HG02588 (cell line): ENCODE data around the gene LITAFD.
"Not testable (repeated sequence)": the region's sequence is repeated elsewhere in the genome, so short reads cannot be mapped to it uniquely, and the experiment has no call there.

Experiments used
- ATAC-seq: cut with Tn5 transposase; IDR thresholded peaks from one replicate; pipeline ENCODE4 v1.9.1; 2021; ENCODE audit warnings: mild to moderate bottlenecking, moderate library complexity; ENCODE audit not compliant: unreplicated experiment

LITAFD gene

DNA sequence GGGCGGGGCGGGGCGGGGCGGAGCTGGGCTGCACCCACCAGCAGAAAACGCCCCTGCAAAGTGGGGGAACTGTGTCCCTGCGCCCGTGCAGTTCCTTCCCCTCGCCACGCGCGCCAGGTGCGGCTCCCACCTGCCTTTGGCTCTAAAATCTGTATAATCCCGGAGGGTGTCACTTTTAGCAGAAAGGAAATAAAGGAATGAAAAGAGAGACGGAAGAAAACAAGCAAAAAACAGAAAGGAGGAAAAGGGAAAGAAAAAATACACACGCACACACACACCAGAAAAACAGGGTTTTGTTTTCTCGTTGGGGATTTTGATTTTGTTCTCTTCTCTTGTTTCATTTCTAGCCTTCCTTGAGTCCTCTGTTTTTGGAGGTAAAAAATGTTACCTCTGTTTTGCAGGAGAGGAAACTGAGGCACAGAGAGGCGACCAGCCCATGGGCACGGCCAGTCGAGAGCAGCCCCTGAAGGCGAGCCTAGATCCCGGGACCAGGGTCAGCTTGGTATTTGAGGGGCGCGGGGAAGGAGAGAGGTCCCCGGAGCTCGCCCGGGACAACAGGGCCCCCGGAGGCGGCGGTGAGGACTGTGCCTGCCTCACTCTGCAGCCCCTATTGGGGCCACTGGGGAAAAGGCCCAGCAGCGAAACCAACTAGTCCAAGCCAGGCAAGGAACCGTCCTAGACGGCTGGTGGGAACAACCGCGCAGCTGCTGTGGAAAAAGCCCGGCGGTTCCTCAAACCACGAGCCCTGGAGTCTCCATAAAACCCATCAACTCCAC lies 12.8 kb upstream of the LITAFD start:
- ATAC-seq: no peak

GRCh38 chr16:8869988-8870241 lies 12.2 kb upstream of the LITAFD start:
- ATAC-seq: not testable (repeated sequence)

- no peak for ATAC-seq
Observed at GRCh38 chr16:8872071-8872470, 10.1 kb upstream of the LITAFD start.

- no peak for ATAC-seq
Observed at GRCh38 chr16:8872967-8873865, 8.9 kb upstream of the LITAFD start.

DNA sequence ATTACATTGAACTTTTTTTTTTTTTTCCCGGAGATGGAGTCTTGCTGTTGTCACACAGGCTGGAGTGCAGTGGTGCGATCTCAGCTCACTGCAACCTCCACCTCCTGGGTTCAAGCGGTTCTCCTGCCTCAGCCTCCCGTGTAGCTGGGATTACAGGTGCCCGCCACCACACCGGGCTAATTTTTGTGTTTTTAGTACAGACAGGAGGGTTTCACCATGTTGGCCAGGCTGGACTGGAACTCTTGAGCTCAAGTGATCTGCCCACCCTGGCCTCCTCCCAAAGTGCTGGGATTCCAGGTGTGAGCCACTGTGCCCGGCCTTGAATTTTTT lies 8.3 kb upstream of the LITAFD start:
- not testable (repeated sequence) for ATAC-seq

GRCh38 chr16:8874388-8874787 lies 7.8 kb upstream of the LITAFD start:
- no peak for ATAC-seq

DNA sequence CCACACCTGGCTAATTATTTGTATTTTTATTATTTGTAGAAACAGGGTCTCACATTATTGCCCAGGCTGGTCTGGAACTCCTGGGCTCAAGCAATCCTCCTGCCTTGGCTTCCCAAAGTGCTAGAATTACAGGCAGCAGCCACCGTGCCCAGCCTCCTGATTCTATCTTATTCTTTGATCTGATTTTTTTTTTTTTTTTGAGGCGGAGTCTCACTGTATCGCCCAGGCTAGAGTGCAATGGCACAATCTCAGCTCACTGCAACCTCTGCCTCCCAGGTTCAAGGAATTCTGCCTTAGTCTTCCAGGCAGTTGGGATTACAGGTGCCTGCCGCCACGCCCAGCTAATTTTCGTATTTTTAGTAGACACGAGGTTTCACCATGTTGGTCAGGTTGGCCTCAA lies 6.8 kb upstream of the LITAFD start:
- ATAC-seq: not testable (repeated sequence)

DNA sequence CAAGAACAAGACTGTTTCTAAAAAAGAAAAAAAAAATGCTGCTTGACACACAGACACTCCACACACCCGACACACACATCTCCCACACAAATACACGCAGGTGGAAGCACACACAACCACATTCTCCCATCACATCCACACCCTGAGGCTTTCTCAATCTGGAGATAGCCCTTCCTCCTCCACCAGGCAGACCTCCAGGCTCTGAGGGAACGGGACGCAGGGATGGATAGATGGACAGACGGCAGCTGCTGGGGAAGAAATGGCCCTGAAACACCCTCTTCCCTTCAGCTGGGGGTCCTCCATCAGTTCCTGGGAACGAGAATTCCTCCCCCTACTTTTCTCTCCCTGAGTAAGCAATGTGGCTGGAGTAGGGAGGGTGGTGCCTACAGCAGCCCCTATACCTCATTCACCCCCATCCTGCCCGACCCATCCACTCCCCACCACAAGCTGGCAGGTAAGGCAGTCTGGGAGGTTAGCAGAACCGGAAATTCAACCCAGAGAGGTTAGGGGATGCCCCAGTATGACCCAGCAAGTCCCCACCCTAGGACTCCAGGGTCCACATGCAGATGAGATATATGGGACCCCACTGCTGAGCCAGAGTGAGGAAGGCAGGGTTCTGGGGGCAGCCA lies 4.1 kb upstream of the LITAFD start:
- no peak for ATAC-seq

DNA sequence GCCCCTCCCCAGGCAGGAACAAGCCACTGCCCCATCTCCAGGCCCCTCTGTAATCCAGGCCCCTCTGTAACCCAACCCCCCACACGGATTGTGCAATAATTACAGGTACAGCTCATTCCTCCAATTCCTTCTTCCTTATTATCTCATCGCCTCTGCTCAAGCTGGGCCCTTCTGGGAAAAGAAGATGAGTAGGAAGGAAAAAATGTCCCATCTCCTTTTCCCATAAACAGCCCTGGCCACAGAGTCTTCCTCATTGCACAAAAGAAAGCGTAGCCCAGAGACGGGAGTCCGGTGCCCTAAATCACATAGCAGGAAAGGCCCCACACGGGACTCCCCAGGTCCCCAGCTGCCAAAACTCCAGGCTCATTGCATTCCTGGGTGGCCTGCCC lies 3.6 kb upstream of the LITAFD start:
- no peak for ATAC-seq

DNA sequence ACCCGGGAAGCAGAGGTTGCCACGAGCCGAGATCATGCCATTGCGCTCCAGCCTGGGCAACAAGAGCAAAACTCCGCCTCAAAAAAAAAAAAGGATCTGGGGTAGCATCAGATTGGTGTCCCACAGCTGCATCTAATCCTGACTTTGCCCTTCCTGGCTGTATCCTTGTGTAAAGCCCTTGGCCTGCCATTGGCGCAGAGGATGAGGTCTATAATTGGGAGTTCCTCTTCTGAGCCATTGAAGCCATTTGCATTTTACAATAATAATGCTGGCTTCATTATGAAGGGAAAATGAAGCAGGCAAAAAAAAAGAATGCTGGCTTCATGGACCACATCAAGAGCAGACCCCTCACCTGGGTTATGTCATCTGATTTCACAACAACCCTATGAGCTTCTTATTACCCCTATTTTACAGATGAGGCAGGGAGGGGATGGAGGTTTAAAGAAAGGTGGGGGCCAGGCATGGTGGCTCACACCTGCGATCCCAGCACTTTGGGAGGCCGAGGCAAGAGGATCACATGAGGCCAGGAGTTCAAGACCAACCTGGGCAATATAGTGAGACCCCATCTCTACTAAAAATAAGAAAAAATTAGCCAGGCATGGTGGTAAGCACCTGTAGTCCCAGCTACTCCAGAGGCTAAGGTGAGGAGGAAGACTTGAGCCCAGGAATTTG lies 1.2 kb upstream of the LITAFD start:
- no peak for ATAC-seq

- ATAC-seq: no peak
Observed at GRCh38 chr16:8882725-8883377, 700 bp downstream of the LITAFD start.

DNA sequence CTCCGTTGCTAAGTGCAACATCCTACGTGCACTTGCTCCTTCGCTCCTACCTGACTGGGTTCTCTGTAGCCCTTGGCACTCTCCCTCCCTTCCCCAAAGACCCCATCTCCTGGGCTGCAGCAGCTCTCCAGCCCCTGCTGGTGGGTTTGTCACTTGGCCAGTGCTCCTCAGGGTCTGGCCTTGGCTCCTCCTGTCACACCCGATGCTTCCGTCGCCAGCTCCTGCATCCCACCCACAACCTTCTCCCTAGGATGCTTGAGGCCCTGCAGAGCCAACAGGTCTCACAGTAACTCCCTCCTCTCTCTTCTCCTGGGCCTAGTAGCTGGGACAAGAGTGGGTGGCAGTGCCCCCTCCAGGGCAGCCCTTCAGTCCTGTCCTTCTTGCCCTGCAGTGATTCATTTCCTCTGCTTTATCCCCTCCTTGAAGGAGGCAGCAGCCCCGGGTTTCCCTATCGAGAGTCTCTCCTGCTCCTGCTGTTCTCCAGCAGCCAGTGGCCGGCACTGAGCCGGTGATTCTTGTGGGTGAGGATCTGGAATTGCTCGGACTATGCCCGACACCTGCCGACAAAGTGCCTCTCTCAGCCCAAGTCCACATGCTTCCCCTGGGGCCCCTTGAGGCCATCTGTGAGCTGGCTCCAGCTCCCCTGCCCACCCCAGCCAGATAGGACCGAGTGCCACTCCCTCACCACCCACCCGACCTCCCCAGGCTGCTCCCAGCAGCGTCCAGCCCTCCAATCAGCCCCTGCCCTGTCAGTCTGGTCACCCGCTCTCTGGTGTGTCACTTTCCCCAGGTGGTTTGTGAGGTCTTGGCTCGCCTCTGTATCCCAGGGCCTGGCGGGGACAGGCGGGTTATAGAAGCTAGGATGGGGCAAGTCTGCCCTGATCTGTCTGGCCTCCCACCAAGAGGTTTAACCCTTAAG lies 3.8 kb downstream of the LITAFD start:
- no peak for ATAC-seq

- ATAC-seq: no peak
Observed at GRCh38 chr16:8886593-8887430, 4.7 kb downstream of the LITAFD start.

- ATAC-seq: no peak
Observed at GRCh38 chr16:8887431-8887765, 5.2 kb downstream of the LITAFD start.

DNA sequence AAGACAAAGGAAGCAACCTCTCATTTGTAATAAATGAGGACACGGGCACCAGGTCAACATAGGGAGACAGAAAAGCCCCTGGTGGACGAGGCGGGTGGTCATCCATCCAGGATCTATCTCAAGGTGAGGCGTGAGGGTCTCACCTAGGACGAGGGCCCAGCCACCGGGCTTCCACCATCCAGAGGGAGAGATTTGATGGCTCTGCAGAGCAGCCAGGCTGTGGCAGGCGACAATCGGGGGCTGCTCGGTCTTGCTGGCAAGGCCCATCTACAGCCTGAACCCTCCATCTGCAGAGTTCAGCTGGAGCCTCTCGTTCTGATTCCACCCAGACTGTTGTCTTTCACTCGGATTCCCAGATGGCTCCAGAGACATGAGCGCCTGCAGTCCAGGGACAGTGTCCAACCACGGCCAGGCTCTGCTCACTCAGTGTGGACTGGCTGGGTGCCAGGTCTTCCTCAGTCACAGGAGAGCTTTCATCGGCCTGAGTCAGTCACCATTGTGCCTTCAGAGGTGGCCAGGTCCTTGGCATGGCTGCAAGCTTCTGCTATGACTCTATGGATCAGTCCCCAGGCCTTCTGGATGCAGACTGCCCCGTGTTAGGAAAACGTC lies 5.9 kb downstream of the LITAFD start:
- ATAC-seq: no peak

DNA sequence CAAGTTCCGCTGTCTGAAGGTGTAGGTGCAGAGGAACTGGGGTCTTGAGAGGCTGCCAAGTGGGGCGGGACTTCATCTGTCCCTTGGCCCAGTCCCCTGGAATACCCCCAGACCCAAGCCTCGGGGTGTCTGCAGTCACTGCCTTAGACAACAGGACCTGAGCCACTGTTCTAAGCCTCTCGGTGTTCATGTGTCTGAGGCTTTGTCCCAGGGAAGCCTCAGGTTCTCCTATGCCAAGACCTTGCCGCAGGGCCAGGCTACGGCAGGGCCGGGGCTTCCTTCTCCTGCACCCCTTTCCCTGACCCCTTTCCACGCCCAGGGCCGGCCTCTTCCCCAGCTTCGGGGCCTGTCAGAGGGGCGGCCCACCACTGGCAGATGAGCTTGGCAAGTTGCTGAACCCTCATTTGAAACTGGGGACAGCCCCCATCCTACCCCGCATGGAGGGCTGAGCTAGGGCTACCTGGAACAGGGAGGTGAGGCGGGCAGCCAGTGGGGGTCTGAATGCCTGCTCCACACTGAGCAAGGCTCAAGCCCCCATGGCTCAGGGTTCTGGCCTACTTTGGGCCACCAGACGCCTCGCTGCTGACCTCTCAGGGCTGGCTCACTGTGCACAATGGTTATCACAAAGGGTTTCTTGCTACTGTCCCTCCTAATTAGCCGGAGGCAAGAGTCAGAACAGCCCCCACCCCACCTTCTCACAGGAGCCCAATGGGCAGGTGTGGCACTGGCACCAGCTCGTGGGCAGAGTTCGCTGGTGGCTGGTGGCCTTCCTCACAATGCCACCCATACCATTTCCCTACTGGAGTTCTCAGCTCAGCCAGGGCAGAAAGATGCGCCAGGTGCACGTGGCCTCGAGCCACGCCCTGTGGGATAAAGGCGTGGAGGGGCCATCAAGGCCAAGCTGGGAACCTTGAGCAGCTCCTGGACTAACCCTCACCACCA lies 7.1 kb downstream of the LITAFD start:
- ATAC-seq: no peak

DNA sequence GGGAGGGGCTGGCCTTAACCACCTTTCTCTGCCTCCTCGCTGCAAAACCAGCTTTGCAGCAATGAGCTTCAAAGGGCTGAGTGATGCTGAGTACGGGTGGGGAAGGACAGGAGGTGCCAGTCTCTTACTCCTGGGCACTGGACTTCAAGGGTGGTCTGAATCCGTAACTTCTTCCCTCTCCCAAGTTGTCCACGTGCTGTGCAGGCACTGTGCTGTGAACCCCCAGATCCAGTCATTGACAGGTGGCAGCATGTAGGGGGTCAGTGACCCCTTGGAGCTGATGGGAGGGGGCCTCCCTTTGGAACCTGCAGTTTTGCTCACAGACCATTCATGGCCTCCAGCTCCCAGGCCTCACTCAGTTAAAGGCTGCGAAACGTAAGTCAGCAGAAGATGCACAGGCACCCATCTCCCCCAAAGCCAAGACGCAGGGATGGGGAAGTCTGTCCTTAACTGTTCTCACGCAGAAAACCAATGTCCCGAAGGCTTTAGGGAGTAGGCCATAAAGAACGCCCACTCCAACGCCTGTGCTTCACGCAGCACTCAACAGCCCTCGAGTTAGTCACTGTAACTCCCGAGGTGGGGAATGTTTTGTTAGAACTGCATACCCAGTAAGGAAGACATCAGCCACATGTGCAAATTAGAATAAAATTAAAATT lies 7.9 kb downstream of the LITAFD start:
- ATAC-seq: no peak
